Measurements from ENCODE around the gene DGKG.

Gene DGKG

GRCh38 chr3:186210852-186211500 is 151.1 kb downstream of the DGKG start:
- H3K4me3 ChIP-seq (replicated peaks; ENCODE audit: low read depth, low read length): no peak overlapping the region
- H3K27me3 ChIP-seq (replicated peaks; ENCODE audit: control insufficient read depth, insufficient read depth, low read length): no peaks in the 10 kb centered on the region
- DNase-seq (ENCODE audit: extremely low read depth, insufficient read length): no peak
- H3K36me3 ChIP-seq (ENCODE audit: control insufficient read depth, insufficient read depth, low read length): no peaks in the 10 kb centered on the region
- no peak for TF ChIP-seq CTCF (IDR thresholded peaks at IDR 0.05; ENCODE audit: insufficient read depth, low read length, poor library complexity, severe bottlenecking)

- Histone ChIP-seq H3K4me3 (replicated peaks; ENCODE audit: low read depth, low read length) (no peak overlapping the region), H3K27me3 (replicated peaks; ENCODE audit: control insufficient read depth, insufficient read depth, low read length) (no peaks in the 10 kb centered on the region), H3K36me3 (ENCODE audit: control insufficient read depth, insufficient read depth, low read length) (no peaks in the 10 kb centered on the region)
- DNase-seq (ENCODE audit: extremely low read depth, insufficient read length): peak; percentile 28
- no peak for TF ChIP-seq CTCF (IDR thresholded peaks at IDR 0.05; ENCODE audit: insufficient read depth, low read length, poor library complexity, severe bottlenecking)
Measured at GRCh38 chr3:186209810-186210752, 152.0 kb downstream of the DGKG start.

- Histone ChIP-seq H3K4me3 (replicated peaks; ENCODE audit: low read depth, low read length) (no peak overlapping the region), H3K27me3 (replicated peaks; ENCODE audit: control insufficient read depth, insufficient read depth, low read length) (no peaks in the 10 kb centered on the region), H3K36me3 (ENCODE audit: control insufficient read depth, insufficient read depth, low read length) (no peaks in the 10 kb centered on the region)
- TF ChIP-seq CTCF (IDR thresholded peaks at IDR 0.05; ENCODE audit: insufficient read depth, low read length, poor library complexity, severe bottlenecking): no peak
- no peak for DNase-seq (ENCODE audit: extremely low read depth, insufficient read length)
Measured at GRCh38 chr3:186208296-186208989, 153.6 kb downstream of the DGKG start.

GRCh38 chr3:186207515-186207914 is 154.5 kb downstream of the DGKG start:
- Histone ChIP-seq H3K27me3 (replicated peaks; ENCODE audit: control insufficient read depth, insufficient read depth, low read length) (no peaks in the 10 kb centered on the region), H3K4me3 (replicated peaks; ENCODE audit: low read depth, low read length) (no peak overlapping the region), H3K36me3 (ENCODE audit: control insufficient read depth, insufficient read depth, low read length) (no peaks in the 10 kb centered on the region)
- TF ChIP-seq CTCF (IDR thresholded peaks at IDR 0.05; ENCODE audit: insufficient read depth, low read length, poor library complexity, severe bottlenecking): no peak
- no peak for DNase-seq (ENCODE audit: extremely low read depth, insufficient read length)

- Histone ChIP-seq H3K27me3 (replicated peaks; ENCODE audit: control insufficient read depth, insufficient read depth, low read length) (no peaks in the 10 kb centered on the region), H3K36me3 (ENCODE audit: control insufficient read depth, insufficient read depth, low read length) (no peaks in the 10 kb centered on the region), H3K4me3 (replicated peaks; ENCODE audit: low read depth, low read length) (no peak overlapping the region)
- DNase-seq (ENCODE audit: extremely low read depth, insufficient read length): no peak
- no peak for TF ChIP-seq CTCF (IDR thresholded peaks at IDR 0.05; ENCODE audit: insufficient read depth, low read length, poor library complexity, severe bottlenecking)
Measured at GRCh38 chr3:186200726-186201125, 161.3 kb downstream of the DGKG start.

Measured in GM06990 (cell line).